HG02885 (cell line): ENCODE results near the gene SH3BGRL3.
"Not testable (repeated sequence)": the region's sequence is repeated elsewhere in the genome, so short reads cannot be mapped to it uniquely, and the experiment has no call there.

Experiments used
- ATAC-seq: cut with Tn5 transposase; IDR thresholded peaks from one replicate; pipeline ENCODE4 v1.9.1; 2021; ENCODE audit warnings: mild to moderate bottlenecking; ENCODE audit not compliant: unreplicated experiment, poor library complexity

The SH3BGRL3 gene

GRCh38 chr1:26279456-26280332 is at the start of gene SH3BGRL3:
TSS of gene SH3BGRL3 (plus strand) at chr1:26280086. CDS start at chr1:26280156, 70 bp downstream.
- ATAC-seq = peak; percentile 70

- ATAC-seq = not testable (repeated sequence)
These were observed 49.2 kb upstream of the SH3BGRL3 start for GRCh38 chr1:26230682-26231081.

GRCh38 chr1:26233903-26234643 is 45.8 kb upstream of the SH3BGRL3 start, which contains the start of gene CEP85:
TSS of gene CEP85 (plus strand) at chr1:26234200. CDS start at chr1:26239784, 5,584 bp downstream.
- peak; percentile 90 for ATAC-seq

- ATAC-seq = no peak
These were observed 45.1 kb upstream of the SH3BGRL3 start for GRCh38 chr1:26234644-26235370.

- ATAC-seq = no peak
These were observed 42.5 kb upstream of the SH3BGRL3 start for GRCh38 chr1:26237230-26237966.

GRCh38 chr1:26239936-26240335 is 40.0 kb upstream of the SH3BGRL3 start:
- ATAC-seq = no peak

- no peak for ATAC-seq
These were observed 27.2 kb upstream of the SH3BGRL3 start for GRCh38 chr1:26252718-26253117.

- no peak for ATAC-seq
These were observed 25.5 kb upstream of the SH3BGRL3 start for GRCh38 chr1:26254404-26254803.

- no peak for ATAC-seq
These were observed 22.7 kb upstream of the SH3BGRL3 start for GRCh38 chr1:26257222-26257621.

- no peak for ATAC-seq
These were observed 20.9 kb upstream of the SH3BGRL3 start for GRCh38 chr1:26259005-26259404.

GRCh38 chr1:26259578-26259977 is 20.3 kb upstream of the SH3BGRL3 start:
- no peak for ATAC-seq

- ATAC-seq = no peak
These were observed 16.7 kb upstream of the SH3BGRL3 start for GRCh38 chr1:26263212-26263611.

GRCh38 chr1:26265405-26265804 is 14.5 kb upstream of the SH3BGRL3 start:
- ATAC-seq = no peak

- ATAC-seq = no peak
These were observed 11.3 kb upstream of the SH3BGRL3 start for GRCh38 chr1:26268290-26269197.

- no peak for ATAC-seq
These were observed 10.7 kb upstream of the SH3BGRL3 start for GRCh38 chr1:26269198-26269550.

GRCh38 chr1:26274801-26275425 is 5.0 kb upstream of the SH3BGRL3 start:
- no peak for ATAC-seq

- ATAC-seq = peak; percentile 39
These were observed 4.1 kb upstream of the SH3BGRL3 start for GRCh38 chr1:26275580-26276431.

- ATAC-seq = no peak
These were observed 3.5 kb upstream of the SH3BGRL3 start for GRCh38 chr1:26276432-26276838.
